ENCODE measurements around the gene JPH3. TPM values are rescaled to one million over a fixed set of nuclear protein-coding genes. Genes with fewer than 3 reads are reported as not detected.

JPH3 gene
- total RNA-seq, 1 donor from 2014 or later, result not detected

DNA sequence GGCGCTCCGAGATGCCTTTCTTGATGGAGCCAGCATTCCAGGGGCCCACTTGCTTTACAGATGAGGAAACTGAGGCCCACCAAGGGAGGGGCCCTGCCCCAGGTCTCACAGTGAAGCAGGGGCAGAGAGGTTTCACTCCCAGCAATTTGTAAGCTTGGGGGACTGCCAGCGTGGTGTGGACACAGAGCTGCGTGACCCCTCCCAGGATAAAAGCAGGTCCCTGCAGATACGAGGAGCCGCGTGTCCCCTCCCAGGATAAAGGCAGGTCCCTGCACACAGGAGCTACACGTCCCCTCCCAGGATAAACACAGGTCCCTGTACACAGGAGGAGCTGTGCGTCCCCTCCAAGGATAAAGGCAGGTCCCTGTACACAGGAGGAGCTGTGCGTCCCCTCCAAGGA is 11.7 kb downstream of the JPH3 start:
- TF ChIP-seq, protein P1, sequence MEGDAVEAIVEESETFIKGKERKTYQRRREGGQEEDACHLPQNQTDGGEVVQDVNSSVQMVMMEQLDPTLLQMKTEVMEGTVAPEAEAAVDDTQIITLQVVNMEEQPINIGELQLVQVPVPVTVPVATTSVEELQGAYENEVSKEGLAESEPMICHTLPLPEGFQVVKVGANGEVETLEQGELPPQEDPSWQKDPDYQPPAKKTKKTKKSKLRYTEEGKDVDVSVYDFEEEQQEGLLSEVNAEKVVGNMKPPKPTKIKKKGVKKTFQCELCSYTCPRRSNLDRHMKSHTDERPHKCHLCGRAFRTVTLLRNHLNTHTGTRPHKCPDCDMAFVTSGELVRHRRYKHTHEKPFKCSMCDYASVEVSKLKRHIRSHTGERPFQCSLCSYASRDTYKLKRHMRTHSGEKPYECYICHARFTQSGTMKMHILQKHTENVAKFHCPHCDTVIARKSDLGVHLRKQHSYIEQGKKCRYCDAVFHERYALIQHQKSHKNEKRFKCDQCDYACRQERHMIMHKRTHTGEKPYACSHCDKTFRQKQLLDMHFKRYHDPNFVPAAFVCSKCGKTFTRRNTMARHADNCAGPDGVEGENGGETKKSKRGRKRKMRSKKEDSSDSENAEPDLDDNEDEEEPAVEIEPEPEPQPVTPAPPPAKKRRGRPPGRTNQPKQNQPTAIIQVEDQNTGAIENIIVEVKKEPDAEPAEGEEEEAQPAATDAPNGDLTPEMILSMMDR (IDR thresholded peaks at IDR 0.05; ENCODE audit: insufficient read depth, low read length, severe bottlenecking), result no peak
- DNase-seq (ENCODE audit: low read depth) (no peak), FAIRE-seq (no peak)
- no peaks in the 10 kb centered on the region for H3K27me3 ChIP-seq (ENCODE audit: control insufficient read depth, insufficient read depth, low read length)
- no peaks in the 10 kb centered on the region for H3K36me3 ChIP-seq (ENCODE audit: control insufficient read depth, insufficient read depth, low read length)
- no peak overlapping the region for H3K4me3 ChIP-seq (ENCODE audit: low read depth, low read length)

DNA sequence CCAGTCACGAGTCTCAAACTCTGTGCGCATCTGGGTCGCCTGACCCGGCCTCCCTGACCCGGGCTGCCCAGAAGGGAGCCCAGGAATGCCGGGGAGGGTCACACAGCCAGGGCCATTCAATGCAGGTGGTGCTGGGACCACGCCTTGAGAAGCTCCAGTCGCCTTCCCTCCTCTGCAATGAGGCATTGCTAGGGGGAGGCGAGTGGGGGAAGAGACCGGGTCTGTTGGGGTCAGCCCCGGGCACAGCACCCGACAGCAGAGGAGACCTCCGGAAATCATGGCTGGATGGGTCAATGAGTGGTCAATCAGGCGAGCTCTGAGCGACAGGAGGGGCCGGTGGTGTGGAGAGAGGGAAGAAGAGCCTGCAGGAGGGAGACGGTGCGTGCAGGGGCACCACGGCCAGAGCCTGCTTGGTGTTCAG is 13.3 kb downstream of the JPH3 start:
- no peak overlapping the region for H3K4me3 ChIP-seq (ENCODE audit: low read depth, low read length)
- DNase-seq (ENCODE audit: low read depth) (no peak), FAIRE-seq (no peak)
- TF ChIP-seq, protein P1 (IDR thresholded peaks at IDR 0.05; ENCODE audit: insufficient read depth, low read length, severe bottlenecking), result no peak
- no peaks in the 10 kb centered on the region for H3K36me3 ChIP-seq (ENCODE audit: control insufficient read depth, insufficient read depth, low read length)
- H3K27me3 ChIP-seq (ENCODE audit: control insufficient read depth, insufficient read depth, low read length), result no peaks in the 10 kb centered on the region

DNA sequence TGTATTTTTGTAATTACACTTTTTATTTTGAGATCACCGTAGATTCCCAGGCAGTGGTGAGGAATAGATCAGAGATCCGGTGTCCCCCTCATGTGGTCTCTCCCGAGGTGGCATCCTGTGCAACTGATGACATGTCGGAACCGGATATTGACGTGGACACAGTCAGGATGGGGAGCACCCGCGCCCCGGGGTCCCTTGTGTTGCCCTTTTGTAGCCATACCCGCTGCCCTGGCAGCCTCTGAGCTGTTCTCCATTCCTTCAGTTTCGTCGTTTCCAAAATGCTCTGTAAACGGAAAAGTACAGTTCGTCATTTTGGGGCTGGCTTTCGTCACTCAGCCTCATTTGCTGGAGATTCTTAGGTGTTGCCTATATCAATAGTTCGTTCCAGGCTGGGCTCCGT is 14.2 kb downstream of the JPH3 start:
- Histone ChIP-seq H3K36me3 (ENCODE audit: control insufficient read depth, insufficient read depth, low read length) (no peaks in the 10 kb centered on the region), H3K4me3 (ENCODE audit: low read depth, low read length) (no peak overlapping the region), H3K27me3 (ENCODE audit: control insufficient read depth, insufficient read depth, low read length) (no peaks in the 10 kb centered on the region)
- TF ChIP-seq, protein P1 (IDR thresholded peaks at IDR 0.05; ENCODE audit: insufficient read depth, low read length, severe bottlenecking), result no peak
- FAIRE-seq (no peak), DNase-seq (ENCODE audit: low read depth) (no peak)

DNA sequence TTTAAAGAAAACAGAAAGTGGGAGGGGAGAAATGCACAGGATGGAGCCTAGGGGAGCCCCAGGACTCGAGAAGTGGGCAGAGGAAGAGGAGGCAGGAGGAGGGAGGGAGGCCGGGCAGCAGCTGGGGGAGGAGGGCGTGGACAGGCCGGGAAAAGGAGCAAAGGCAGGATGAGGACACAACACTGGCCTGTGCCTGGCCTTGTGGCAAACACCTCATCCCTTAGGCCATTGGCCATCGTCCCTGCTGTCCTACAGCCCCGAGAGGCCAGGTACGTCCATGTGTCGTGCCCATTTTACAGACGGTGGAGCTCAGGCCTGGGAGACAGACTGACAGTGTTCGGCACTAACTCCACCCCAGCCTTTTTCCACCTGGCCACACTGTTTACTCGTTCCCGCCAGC is 15.9 kb downstream of the JPH3 start:
- TF ChIP-seq, protein P1 (IDR thresholded peaks at IDR 0.05; ENCODE audit: insufficient read depth, low read length, severe bottlenecking), result no peak
- Histone ChIP-seq H3K36me3 (ENCODE audit: control insufficient read depth, insufficient read depth, low read length) (no peaks in the 10 kb centered on the region), H3K27me3 (ENCODE audit: control insufficient read depth, insufficient read depth, low read length) (no peaks in the 10 kb centered on the region), H3K4me3 (ENCODE audit: low read depth, low read length) (no peak overlapping the region)
- FAIRE-seq (no peak), DNase-seq (ENCODE audit: low read depth) (no peak)

DNA sequence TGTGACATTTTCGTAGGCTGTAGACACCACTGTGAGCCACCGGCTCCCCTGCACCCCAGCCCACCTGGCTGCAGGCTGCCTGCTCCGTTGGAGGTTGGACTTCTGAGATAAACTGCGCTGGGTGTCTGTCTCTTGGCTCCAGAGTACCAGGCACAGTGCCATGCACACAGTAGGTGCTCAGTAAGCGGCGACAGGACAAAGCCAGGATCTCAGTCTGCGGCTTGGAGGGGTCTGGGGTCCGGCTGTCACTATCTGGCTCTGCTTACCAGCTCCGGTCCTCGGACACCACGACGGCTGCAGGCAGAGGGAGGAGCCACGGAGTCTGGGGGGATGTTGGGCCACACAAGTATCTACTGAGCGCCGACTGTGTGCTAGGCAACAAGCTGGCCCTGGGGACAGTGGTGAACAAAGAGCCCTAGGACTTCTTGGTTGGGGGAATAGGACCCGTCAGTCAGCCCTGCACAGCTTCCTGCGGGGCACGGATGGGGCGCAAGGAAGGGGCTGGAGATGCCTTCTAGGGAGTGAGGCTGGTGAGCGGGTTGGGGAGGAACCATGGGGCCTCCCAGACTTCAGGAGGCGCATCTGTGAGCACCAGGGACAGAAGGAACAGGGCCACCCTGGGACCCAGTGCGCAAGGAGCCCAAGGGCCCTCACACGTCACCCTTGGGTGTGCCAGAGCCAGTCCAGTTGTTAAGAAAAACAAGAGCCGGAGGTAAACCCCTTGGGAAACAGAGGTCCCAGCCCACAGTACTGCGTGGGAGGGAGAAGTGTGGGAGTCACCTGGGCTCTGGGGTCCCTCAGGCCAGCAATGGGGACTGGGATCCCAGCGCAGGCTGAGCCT is 17.3 kb downstream of the JPH3 start:
- no peak for DNase-seq (ENCODE audit: low read depth)
- Histone ChIP-seq H3K4me3 (ENCODE audit: low read depth, low read length) (no peak overlapping the region), H3K36me3 (ENCODE audit: control insufficient read depth, insufficient read depth, low read length) (no peaks in the 10 kb centered on the region), H3K27me3 (ENCODE audit: control insufficient read depth, insufficient read depth, low read length) (no peaks in the 10 kb centered on the region)
- FAIRE-seq, result no peak
- TF ChIP-seq, protein P1 (IDR thresholded peaks at IDR 0.05; ENCODE audit: insufficient read depth, low read length, severe bottlenecking), result no peak

DNA sequence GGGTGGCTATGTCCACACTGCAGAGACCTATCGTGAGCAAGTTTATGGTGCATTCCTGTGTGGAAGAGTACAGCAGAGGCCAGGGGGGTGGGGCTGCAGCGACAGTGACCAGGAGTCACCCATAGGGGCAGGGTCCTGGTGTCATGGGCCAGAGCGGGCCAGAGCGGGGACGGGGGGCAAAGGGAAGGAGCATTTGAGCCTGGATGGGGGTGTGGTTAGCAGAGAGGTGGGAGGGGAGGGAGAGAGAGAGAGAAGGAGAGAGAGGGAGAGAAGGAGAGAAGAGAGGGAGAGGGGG is 17.8 kb downstream of the JPH3 start:
- Histone ChIP-seq H3K36me3 (ENCODE audit: control insufficient read depth, insufficient read depth, low read length) (no peaks in the 10 kb centered on the region), H3K4me3 (ENCODE audit: low read depth, low read length) (no peak overlapping the region), H3K27me3 (ENCODE audit: control insufficient read depth, insufficient read depth, low read length) (no peaks in the 10 kb centered on the region)
- FAIRE-seq, result no peak
- TF ChIP-seq, protein P1 (IDR thresholded peaks at IDR 0.05; ENCODE audit: insufficient read depth, low read length, severe bottlenecking), result no peak
- DNase-seq (ENCODE audit: low read depth), result no peak

Data from bronchial epithelial cell (primary cell).